HUES48 (cell line): ENCODE measurements around the gene AKR7A2.
A peak's percentile ranks its signal among the peaks of the same experiment; 100 is the strongest.

Source experiments
- H3K27ac ChIP-seq: one replicate; pipeline ENCODE4 v1.7.0; 2013; ENCODE audit warnings: low read depth, low read length, inconsistent platforms
- H3K27me3 ChIP-seq: 2 replicates; pipeline ENCODE4 v1.6.1; 2013; ENCODE audit warnings: mild to moderate bottlenecking, low read length; ENCODE audit not compliant: control insufficient read depth, insufficient read depth
- H3K36me3 ChIP-seq: 2 replicates; pipeline ENCODE4 v1.6.1; 2013; ENCODE audit warnings: low read length; ENCODE audit not compliant: control insufficient read depth, insufficient read depth
- H3K4me1 ChIP-seq: 2 replicates; pipeline ENCODE4 v1.6.1; 2013; ENCODE audit warnings: mild to moderate bottlenecking, low read length; ENCODE audit not compliant: control insufficient read depth, insufficient read depth
- H3K4me3 ChIP-seq: 2 replicates; pipeline ENCODE4 v1.5.1; 2013; ENCODE audit warnings: mild to moderate bottlenecking, low read depth, low read length
- H3K9ac ChIP-seq: 2 replicates; pipeline ENCODE4 v1.6.1; 2013; ENCODE audit warnings: mild to moderate bottlenecking, low read depth, low read length, moderate library complexity
- H3K9me3 ChIP-seq: 2 replicates; pipeline ENCODE4 v1.6.1; 2013; ENCODE audit warnings: low read length; ENCODE audit not compliant: control insufficient read depth, insufficient read depth

AKR7A2 gene

GRCh38 chr1:19342894-19343616 lies 31.1 kb upstream of the AKR7A2 start:
- H3K27me3 ChIP-seq: no peaks in the 10 kb centered on the region
- no peak overlapping the region for H3K27ac ChIP-seq
- H3K9ac ChIP-seq: no peak overlapping the region
- H3K4me1 ChIP-seq: peaks cover 12% of the 10 kb centered on the region
- H3K9me3 ChIP-seq: no peaks in the 10 kb centered on the region
- H3K4me3 ChIP-seq: no peak overlapping the region
- H3K36me3 ChIP-seq: peaks cover 45% of the 10 kb centered on the region

GRCh38 chr1:19342062-19342750 lies 30.3 kb upstream of the AKR7A2 start:
- H3K4me3 ChIP-seq: no peak overlapping the region
- H3K9me3 ChIP-seq: no peaks in the 10 kb centered on the region
- H3K9ac ChIP-seq: no peak overlapping the region
- peaks cover 14% of the 10 kb centered on the region for H3K4me1 ChIP-seq
- H3K27me3 ChIP-seq: no peaks in the 10 kb centered on the region
- no peak overlapping the region for H3K27ac ChIP-seq
- H3K36me3 ChIP-seq: peaks cover 45% of the 10 kb centered on the region

- H3K36me3 ChIP-seq: peaks cover 45% of the 10 kb centered on the region
- H3K4me1 ChIP-seq: peaks cover 14% of the 10 kb centered on the region
- peak overlapping the region; percentile 29 for H3K27ac ChIP-seq
- H3K9ac ChIP-seq: no peak overlapping the region
- no peak overlapping the region for H3K4me3 ChIP-seq
- no peaks in the 10 kb centered on the region for H3K9me3 ChIP-seq
- H3K27me3 ChIP-seq: no peaks in the 10 kb centered on the region
These were observed 29.5 kb upstream of the AKR7A2 start for GRCh38 chr1:19341201-19342061.

- Histone ChIP-seq H3K9ac (no peak overlapping the region), H3K4me3 (no peak overlapping the region), H3K36me3 (peaks cover 39% of the 10 kb centered on the region), H3K9me3 (no peaks in the 10 kb centered on the region), H3K4me1 (peaks cover 14% of the 10 kb centered on the region), H3K27me3 (no peaks in the 10 kb centered on the region), H3K27ac (no peak overlapping the region)
These were observed 28.5 kb upstream of the AKR7A2 start for GRCh38 chr1:19340387-19340937.

- no peak overlapping the region for H3K27ac ChIP-seq
These were observed 27.4 kb upstream of the AKR7A2 start for GRCh38 chr1:19339214-19339861.

GRCh38 chr1:19338323-19338762 lies 26.4 kb upstream of the AKR7A2 start:
- no peaks in the 10 kb centered on the region for H3K9me3 ChIP-seq
- H3K36me3 ChIP-seq: peaks cover 19% of the 10 kb centered on the region
- H3K27me3 ChIP-seq: no peaks in the 10 kb centered on the region
- H3K4me1 ChIP-seq: peaks cover 14% of the 10 kb centered on the region
- peak overlapping the region; percentile 6 for H3K27ac ChIP-seq
- no peak overlapping the region for H3K4me3 ChIP-seq
- H3K9ac ChIP-seq: peak overlapping the region; percentile 37

More at GRCh38 chr1:19339214-19339861, 27.4 kb upstream of the AKR7A2 start:
- Histone ChIP-seq H3K36me3 (peaks cover 29% of the 10 kb centered on the region), H3K9me3 (no peaks in the 10 kb centered on the region), H3K27me3 (no peaks in the 10 kb centered on the region), H3K4me1 (peaks cover 14% of the 10 kb centered on the region), H3K9ac (no peak overlapping the region), H3K4me3 (no peak overlapping the region)

GRCh38 chr1:19337289-19337688 lies 25.3 kb upstream of the AKR7A2 start:
- no peaks in the 10 kb centered on the region for H3K27me3 ChIP-seq
- H3K27ac ChIP-seq: no peak overlapping the region
- peaks cover 14% of the 10 kb centered on the region for H3K4me1 ChIP-seq
- peaks cover 9% of the 10 kb centered on the region for H3K36me3 ChIP-seq
- H3K9me3 ChIP-seq: no peaks in the 10 kb centered on the region
- H3K9ac ChIP-seq: 0 out of 2 replicates have a peak overlapping the region, but pooled peaks have one; percentile 37
- H3K4me3 ChIP-seq: no peak overlapping the region

- H3K27me3 ChIP-seq: no peaks in the 10 kb centered on the region
These were observed 24.6 kb upstream of the AKR7A2 start for GRCh38 chr1:19336543-19336942.

GRCh38 chr1:19333587-19334354 lies 21.8 kb upstream of the AKR7A2 start:
- Histone ChIP-seq H3K9me3 (no peaks in the 10 kb centered on the region), H3K9ac (no peak overlapping the region), H3K4me3 (no peak overlapping the region), H3K27me3 (no peaks in the 10 kb centered on the region), H3K4me1 (peaks cover 9% of the 10 kb centered on the region), H3K27ac (no peak overlapping the region), H3K36me3 (peaks cover 1% of the 10 kb centered on the region; the same call in 1 of the 2 replicates)

More at GRCh38 chr1:19336543-19336942, 24.6 kb upstream of the AKR7A2 start:
- Histone ChIP-seq H3K4me1 (peaks cover 14% of the 10 kb centered on the region), H3K4me3 (no peak overlapping the region), H3K9ac (no peak overlapping the region), H3K27ac (no peak overlapping the region), H3K9me3 (no peaks in the 10 kb centered on the region), H3K36me3 (peaks cover 7% of the 10 kb centered on the region; the same call in 1 of the 2 replicates)
